Measurements from ENCODE around the gene NUTM1. TPM values are rescaled to one million over a fixed set of nuclear protein-coding genes. Genes with fewer than 3 reads are reported as not detected.

NUTM1 gene
- total RNA-seq, 1 experiment from 2014 or later = 0.46 TPM

- TF ChIP-seq ZNF425 (CRISPR knock-in tag; conservative IDR thresholded peaks at IDR 0.05) (no peak), GRHL2 (CRISPR knock-in tag; IDR thresholded peaks at IDR 0.05; ENCODE audit: insufficient replicate concordance, severe bottlenecking) (no peak), RORB (CRISPR knock-in tag; IDR thresholded peaks at IDR 0.05) (no peak), CREM (CRISPR knock-in tag; IDR thresholded peaks at IDR 0.05) (no peak)
Observed at GRCh38 chr15:34358367-34358766, 15.3 kb downstream of the NUTM1 start (continued).

- CTCF ChIA-PET = interaction anchor here (0.9 to 1.9 kb wide), 10 partner anchors 8 to 229 kb away, joined by 3 to 8 read pairs (median 4); partner anchors contain the start of genes EMC4, LPCAT4, NOP10 and NUTM1
Observed at GRCh38 chr15:34358948-34359347, 15.8 kb downstream of the NUTM1 start.

More at GRCh38 chr15:34358948-34359347, 15.8 kb downstream of the NUTM1 start:
- DNase-seq (ENCODE audit: low spot score) (no peak), ATAC-seq (no peak)
- H3K4me3 Mint-ChIP-seq = no peak overlapping the region
- H3K27me3 Mint-ChIP-seq (ENCODE audit: low read depth) = no peaks in the 10 kb centered on the region; the same call in 1 of the 2 replicates
- H3K9me3 Mint-ChIP-seq = no peaks in the 10 kb centered on the region
- TF ChIP-seq RELA (CRISPR knock-in tag; IDR thresholded peaks at IDR 0.05; ENCODE audit: borderline replicate concordance) (no peak), ZBTB21 (CRISPR knock-in tag; IDR thresholded peaks at IDR 0.05; ENCODE audit: borderline replicate concordance) (no peak), ZNF219 (CRISPR knock-in tag; IDR thresholded peaks at IDR 0.05; ENCODE audit: borderline replicate concordance) (no peak), CBFB (CRISPR knock-in tag; IDR thresholded peaks at IDR 0.05; ENCODE audit: low read depth) (no peak), PREB (CRISPR knock-in tag; IDR thresholded peaks at IDR 0.05; ENCODE audit: borderline replicate concordance) (no peak), FOXP4 (CRISPR knock-in tag; IDR thresholded peaks at IDR 0.05) (no peak), AFF4 (CRISPR knock-in tag; IDR thresholded peaks at IDR 0.05; ENCODE audit: borderline replicate concordance) (no peak), SMAD3 (CRISPR knock-in tag; IDR thresholded peaks at IDR 0.05; ENCODE audit: borderline replicate concordance) (no peak), MLX (CRISPR knock-in tag; IDR thresholded peaks at IDR 0.05) (no peak), ZNF425 (CRISPR knock-in tag; conservative IDR thresholded peaks at IDR 0.05) (no peak)
- POLR2A ChIA-PET = interaction anchor here (0.9 kb wide), 1 partner anchor 8 kb away, joined by 3 read pairs; the partner anchor contains the start of gene LPCAT4
- H3K36me3 Mint-ChIP-seq = peaks cover 59% of the 10 kb centered on the region
- no peaks in the 10 kb centered on the region for H3K4me1 Mint-ChIP-seq
- no peak overlapping the region for H3K27ac Mint-ChIP-seq
